Left lung (tissue), 10 donors: ENCODE measurements around the gene ZNF608. TPM values are rescaled to one million over a fixed set of nuclear protein-coding genes. Genes with fewer than 3 reads are reported as not detected.

ENCODE experiments used
- ATAC-seq: fragments of 200-7000 bp; cut with Tn5 transposase; one replicate; pipeline ENCODE4 v1.9.1; 2020; ENCODE audit warnings: moderate library complexity
- DNase-seq, 4 donors: peaks; one replicate each; pipeline ENCODE4 v3.0.0-alpha.2; 2013 to 2020
- H3K27ac ChIP-seq, 2 donors: fragments of 200-600 bp; sonication (generic) in 1 of 2; one replicate each; pipeline versions ENCODE4 v1.5.0 to v1.8.0; 2020 to 2021
- H3K27me3 ChIP-seq, 2 donors: fragments of 200-600 bp; sonication (generic) in 1 of 2; one replicate each; pipeline versions ENCODE4 v1.5.0 to v1.8.0; 2020 to 2021
- H3K36me3 ChIP-seq, 2 donors: fragments of 200-600 bp; sonication (generic) in 1 of 2; one replicate each; pipeline versions ENCODE4 v1.5.0 to v1.8.0; 2020 to 2021
- H3K4me1 ChIP-seq, 2 donors: fragments of 200-600 bp; one replicate each; pipeline ENCODE4 v1.8.0; 2021
- H3K4me3 ChIP-seq, 2 donors: fragments of 200-600 bp; sonication (generic) in 1 of 2; one replicate each; pipeline versions ENCODE4 v1.5.0 to v1.8.0; 2020 to 2021; ENCODE audit warnings: mild to moderate bottlenecking in 1 of 2
- H3K9me3 ChIP-seq, 2 donors: fragments of 200-600 bp; sonication (generic) in 1 of 2; one replicate each; pipeline versions ENCODE4 v1.5.0 to v1.8.0; 2020 to 2021
- CTCF ChIP-seq, 2 donors: fragments of 200-600 bp; sonication (generic) in 1 of 2; IDR thresholded peaks; one replicate each; pipeline versions ENCODE4 v1.5.0 to v1.8.0; 2021; ENCODE audit warnings: antibody characterized with exemption in 2 of 2
- intact Hi-C, 2 donors: fragments of 100-400 bp; cut with DNase I; formaldehyde crosslinking; loops; one replicate each; pipeline versions ENCODE4 v1.11.2 to v1.14.2; 2022
- polyA plus RNA-seq, 6 donors: library from polyadenylated mRNA; unstranded; fragments of 120-200 nt; gene quantifications; one replicate each; pipeline ENCODE4 v1.2.1, GENCODE V29; 2013; ENCODE audit not compliant: insufficient read length in 6 of 6
- total RNA-seq, 2 donors: library from RNA; stranded (reverse); fragmentation: NEBNext Ultra II Directional; extraction: Animal tissue kit (Norgen Biotek cat#: 25700); gene quantifications; one replicate each; pipeline ENCODE4 v1.2.1, GENCODE V29; 2021
- donor health status: DM: no; HTN: yes; CAD: no.
- donor health status: DM: no; HTN: no; CAD: no.

ZNF608 gene
- total and polyA plus RNA-seq, 8 donors: 21.9 to 109 (median 96.6) TPM

GRCh38 chr5:124706051-124706450 is 40.4 kb downstream of the ZNF608 start:
- ATAC-seq: no peak
- Histone ChIP-seq H3K9me3 (no peaks in the 10 kb centered on the region), H3K4me1 (peaks cover 20 to 41% of the 10 kb centered on the region in 2 donors), H3K27me3 (no peaks in the 10 kb centered on the region), H3K36me3 (no peaks in the 10 kb centered on the region), H3K27ac (no peak overlapping the region), H3K4me3 (no peak overlapping the region)
- TF ChIP-seq CTCF (IDR thresholded peaks at IDR 0.05): no peak
- DNase-seq: no peak
- intact Hi-C loops: no loop called here

DNA sequence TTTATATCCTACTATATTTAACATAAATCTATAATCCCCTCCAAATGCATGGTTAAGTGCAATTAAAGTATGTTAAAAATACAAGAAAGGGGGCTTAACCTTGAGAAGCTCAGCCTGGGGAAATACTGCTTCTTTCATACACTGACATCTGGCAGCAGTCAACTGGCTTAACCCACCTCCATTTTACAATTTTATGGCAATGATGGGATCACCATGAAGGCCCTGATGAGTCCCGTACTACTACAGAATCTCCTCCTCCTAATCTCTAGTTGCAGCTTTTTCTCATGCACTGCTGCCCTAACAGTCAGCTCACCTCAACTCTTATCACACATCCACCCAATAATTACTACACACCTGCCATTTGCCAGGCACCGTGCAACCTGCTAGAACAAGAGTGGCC is 40.9 kb downstream of the ZNF608 start:
- Histone ChIP-seq H3K27ac (no peak overlapping the region), H3K9me3 (no peaks in the 10 kb centered on the region), H3K27me3 (no peaks in the 10 kb centered on the region), H3K4me1 (peaks cover 20 to 41% of the 10 kb centered on the region in 2 donors), H3K4me3 (no peak overlapping the region), H3K36me3 (no peaks in the 10 kb centered on the region)
- no peak for ATAC-seq
- intact Hi-C loops: no loop called here
- no peak for TF ChIP-seq CTCF (IDR thresholded peaks at IDR 0.05)
- DNase-seq: no peak

DNA sequence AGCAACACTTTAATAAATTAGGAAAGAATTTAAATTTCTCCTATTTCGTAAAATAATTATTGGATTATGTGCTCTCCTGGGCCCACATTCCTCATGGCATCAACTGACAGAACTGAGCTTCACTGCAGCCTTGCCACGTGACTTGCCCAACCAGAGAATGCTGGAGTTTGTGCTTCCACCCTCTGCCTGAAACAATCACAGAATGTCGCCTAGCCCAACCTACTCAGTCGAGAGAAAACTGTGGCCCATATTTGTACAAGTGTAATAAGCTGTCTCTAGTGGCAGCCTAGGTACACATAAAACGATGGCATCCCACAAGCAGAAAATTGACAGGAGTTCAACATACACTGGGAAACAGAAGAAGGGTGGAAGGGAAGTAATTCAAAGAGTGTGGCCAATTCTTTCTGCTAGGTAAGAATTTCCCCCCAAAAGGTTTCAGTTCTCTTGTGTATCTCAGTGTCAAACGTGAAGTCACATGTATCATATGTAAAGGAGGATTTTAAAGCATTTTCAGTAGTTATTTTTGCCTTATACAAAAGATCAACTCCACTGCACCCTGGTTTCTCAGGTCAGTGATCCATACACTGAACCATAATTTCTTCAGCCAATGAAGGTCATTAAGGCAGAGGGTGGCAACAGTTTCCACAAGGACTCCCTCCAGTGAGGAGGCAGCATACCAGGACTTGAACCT is 41.7 kb downstream of the ZNF608 start:
- no peak overlapping the region for H3K4me3 ChIP-seq
- H3K9me3 ChIP-seq: no peaks in the 10 kb centered on the region
- intact Hi-C loops: no loop called here
- H3K36me3 ChIP-seq: no peaks in the 10 kb centered on the region
- no peaks in the 10 kb centered on the region for H3K27me3 ChIP-seq
- no peak for DNase-seq
- peak; percentile 15 for ATAC-seq
- TF ChIP-seq CTCF (IDR thresholded peaks at IDR 0.05): no peak
- no peak overlapping the region for H3K27ac ChIP-seq
- peaks cover 20 to 41% of the 10 kb centered on the region in 2 donors for H3K4me1 ChIP-seq

GRCh38 chr5:124703995-124704394 is 42.4 kb downstream of the ZNF608 start:
- no peak overlapping the region for H3K27ac ChIP-seq
- DNase-seq: no peak
- H3K27me3 ChIP-seq: no peaks in the 10 kb centered on the region
- intact Hi-C loops: no loop called here
- no peaks in the 10 kb centered on the region for H3K9me3 ChIP-seq
- H3K36me3 ChIP-seq: no peaks in the 10 kb centered on the region
- TF ChIP-seq CTCF (IDR thresholded peaks at IDR 0.05): no peak
- H3K4me3 ChIP-seq: no peak overlapping the region
- no peak for ATAC-seq
- peaks cover 22 to 44% of the 10 kb centered on the region in 2 donors for H3K4me1 ChIP-seq

- Histone ChIP-seq H3K27ac (no peak overlapping the region), H3K27me3 (no peaks in the 10 kb centered on the region), H3K36me3 (no peaks in the 10 kb centered on the region), H3K4me1 (peaks cover 25 to 44% of the 10 kb centered on the region in 2 donors), H3K4me3 (no peak overlapping the region), H3K9me3 (no peaks in the 10 kb centered on the region)
- TF ChIP-seq CTCF (IDR thresholded peaks at IDR 0.05): no peak
- intact Hi-C loops: no loop called here
- DNase-seq: no peak
- no peak for ATAC-seq
Observed at GRCh38 chr5:124702525-124702924, 43.9 kb downstream of the ZNF608 start.
